GM12875 (cell line): Measurements from ENCODE around the gene PCSK5.

Experiments used
- H3K4me3 ChIP-seq: one replicate; pipeline ENCODE4 v1.5.1; 2011; ENCODE audit warnings: low read depth, low read length, control low read depth
- CTCF ChIP-seq: IDR thresholded peaks from 2 replicates; pipeline ENCODE4 v1.5.1; 2011; ENCODE audit warnings: low read depth, mild to moderate bottlenecking, control low read depth, inconsistent platforms, low read length, moderate library complexity, borderline replicate concordance; ENCODE audit not compliant: insufficient read depth

The PCSK5 gene

GRCh38 chr9:76370396-76371023 lies 480.0 kb downstream of the PCSK5 start:
- H3K4me3 ChIP-seq: no peak overlapping the region
- no peak for TF ChIP-seq CTCF

GRCh38 chr9:76371901-76372300 lies 481.4 kb downstream of the PCSK5 start:
- TF ChIP-seq CTCF: no peak
- no peak overlapping the region for H3K4me3 ChIP-seq

GRCh38 chr9:76372336-76372735 lies 481.9 kb downstream of the PCSK5 start:
- no peak overlapping the region for H3K4me3 ChIP-seq

GRCh38 chr9:76373173-76373783 lies 482.8 kb downstream of the PCSK5 start:
- no peak overlapping the region for H3K4me3 ChIP-seq
- TF ChIP-seq CTCF: no peak

More at GRCh38 chr9:76372336-76372735, 481.9 kb downstream of the PCSK5 start:
- TF ChIP-seq CTCF: no peak

GRCh38 chr9:76373784-76374474 lies 483.5 kb downstream of the PCSK5 start:
- TF ChIP-seq CTCF: no peak
- no peak overlapping the region for H3K4me3 ChIP-seq

- H3K4me3 ChIP-seq: no peak overlapping the region
- no peak for TF ChIP-seq CTCF
These were observed 484.5 kb downstream of the PCSK5 start for GRCh38 chr9:76374783-76375559.
